Measurements from ENCODE around the gene SLC17A7.
"Not testable (repeated sequence)": the region's sequence is repeated elsewhere in the genome, so short reads cannot be mapped to it uniquely, and the experiment has no call there.

Gene SLC17A7

GRCh38 chr19:49444100-49444700, 2.9 kb upstream of the SLC17A7 start:
- DNase-seq (ENCODE audit: low read depth), result not testable (repeated sequence)

GRCh38 chr19:49443366-49444099, 2.2 kb upstream of the SLC17A7 start:
- DNase-seq (ENCODE audit: low read depth), result peak; percentile 92

GRCh38 chr19:49442771-49443365, 1.5 kb upstream of the SLC17A7 start:
- DNase-seq (ENCODE audit: low read depth), result peak; percentile 60

GRCh38 chr19:49442354-49442753, 1.0 kb upstream of the SLC17A7 start:
- DNase-seq (ENCODE audit: low read depth), result no peak

- no peak for DNase-seq (ENCODE audit: low read depth)
Observed at GRCh38 chr19:49441960-49442350, 628 bp upstream of the SLC17A7 start.

GRCh38 chr19:49440439-49441209, 703 bp downstream of the SLC17A7 start:
- no peak for DNase-seq (ENCODE audit: low read depth)

- DNase-seq (ENCODE audit: low read depth), result no peak
Observed at GRCh38 chr19:49439836-49440235, 1.5 kb downstream of the SLC17A7 start.

GRCh38 chr19:49438261-49438660, 3.1 kb downstream of the SLC17A7 start:
- no peak for DNase-seq (ENCODE audit: low read depth)

- DNase-seq (ENCODE audit: low read depth), result no peak
Observed at GRCh38 chr19:49437231-49437630, 4.1 kb downstream of the SLC17A7 start.

- peak; percentile 66 for DNase-seq (ENCODE audit: low read depth)
Observed at GRCh38 chr19:49436381-49437017, 4.8 kb downstream of the SLC17A7 start.

GRCh38 chr19:49435670-49436069, 5.7 kb downstream of the SLC17A7 start:
- no peak for DNase-seq (ENCODE audit: low read depth)

- DNase-seq (ENCODE audit: low read depth), result no peak
Observed at GRCh38 chr19:49434907-49435583, 6.3 kb downstream of the SLC17A7 start.

GRCh38 chr19:49433240-49433901, 8.0 kb downstream of the SLC17A7 start:
- no peak for DNase-seq (ENCODE audit: low read depth)

GRCh38 chr19:49432141-49433073, 8.9 kb downstream of the SLC17A7 start:
- DNase-seq (ENCODE audit: low read depth), result no peak

GRCh38 chr19:49431330-49431749, 10.0 kb downstream of the SLC17A7 start:
- DNase-seq (ENCODE audit: low read depth), result no peak

- no peak for DNase-seq (ENCODE audit: low read depth)
Observed at GRCh38 chr19:49430678-49431329, 10.5 kb downstream of the SLC17A7 start.

GRCh38 chr19:49430172-49430677, 11.1 kb downstream of the SLC17A7 start:
- DNase-seq (ENCODE audit: low read depth), result no peak

- no peak for DNase-seq (ENCODE audit: low read depth)
Observed at GRCh38 chr19:49428547-49429451, 12.5 kb downstream of the SLC17A7 start.
